GM18873 (cell line): ENCODE data around the gene EPHX1.

Source experiments
- ATAC-seq: cut with Tn5 transposase; IDR thresholded peaks from one replicate; pipeline ENCODE4 v1.9.1; 2021; ENCODE audit warnings: mild to moderate bottlenecking, moderate library complexity, moderate number of reproducible peaks; ENCODE audit not compliant: unreplicated experiment, low FRiP score

EPHX1 gene

GRCh38 chr1:225840223-225840610 is 30.3 kb downstream of the EPHX1 start:
- no peak for ATAC-seq

- ATAC-seq: no peak
Measured at GRCh38 chr1:225840713-225841112, 30.8 kb downstream of the EPHX1 start.

GRCh38 chr1:225842074-225842473 is 32.1 kb downstream of the EPHX1 start:
- ATAC-seq: no peak

GRCh38 chr1:225842788-225843425 is 33.0 kb downstream of the EPHX1 start:
- ATAC-seq: no peak

GRCh38 chr1:225843426-225843795 is 33.5 kb downstream of the EPHX1 start:
- no peak for ATAC-seq

- ATAC-seq: no peak
Measured at GRCh38 chr1:225844236-225845061, 34.5 kb downstream of the EPHX1 start.

GRCh38 chr1:225845097-225845496 is 35.2 kb downstream of the EPHX1 start:
- no peak for ATAC-seq

- no peak for ATAC-seq
Measured at GRCh38 chr1:225845571-225846259, 35.8 kb downstream of the EPHX1 start.

- no peak for ATAC-seq
Measured at GRCh38 chr1:225846331-225847310, 36.7 kb downstream of the EPHX1 start.

- no peak for ATAC-seq
Measured at GRCh38 chr1:225847610-225848009, 37.7 kb downstream of the EPHX1 start.

GRCh38 chr1:225848030-225848955 is 38.4 kb downstream of the EPHX1 start:
- ATAC-seq: peak; percentile 57

- ATAC-seq: no peak
Measured at GRCh38 chr1:225849925-225850324, 40.0 kb downstream of the EPHX1 start.

- ATAC-seq: no peak
Measured at GRCh38 chr1:225850370-225850769, 40.4 kb downstream of the EPHX1 start.

GRCh38 chr1:225851805-225852204 is 41.9 kb downstream of the EPHX1 start:
- ATAC-seq: no peak

- no peak for ATAC-seq
Measured at GRCh38 chr1:225852413-225853124, 42.6 kb downstream of the EPHX1 start.

GRCh38 chr1:225853441-225853840 is 43.5 kb downstream of the EPHX1 start:
- no peak for ATAC-seq

- no peak for ATAC-seq
Measured at GRCh38 chr1:225855503-225856300, 45.8 kb downstream of the EPHX1 start.

- ATAC-seq: no peak
Measured at GRCh38 chr1:225857256-225857655, 47.3 kb downstream of the EPHX1 start.
